HK-2 (cell line): ENCODE results near the gene EVL.
"Not testable (repeated sequence)": the region's sequence is repeated elsewhere in the genome, so short reads cannot be mapped to it uniquely, and the experiment has no call there.

Experiments
- DNase-seq: peaks from one replicate; pipeline ENCODE4 v3.0.0-alpha.2; 2018; ENCODE audit not compliant: unreplicated experiment

EVL gene

GRCh38 chr14:100170880-100171279 lies 105.7 kb downstream of the EVL start:
- no peak for DNase-seq

GRCh38 chr14:100172811-100173210 lies 107.6 kb downstream of the EVL start:
- no peak for DNase-seq

GRCh38 chr14:100173353-100173752 lies 108.1 kb downstream of the EVL start:
- DNase-seq, result no peak

DNA sequence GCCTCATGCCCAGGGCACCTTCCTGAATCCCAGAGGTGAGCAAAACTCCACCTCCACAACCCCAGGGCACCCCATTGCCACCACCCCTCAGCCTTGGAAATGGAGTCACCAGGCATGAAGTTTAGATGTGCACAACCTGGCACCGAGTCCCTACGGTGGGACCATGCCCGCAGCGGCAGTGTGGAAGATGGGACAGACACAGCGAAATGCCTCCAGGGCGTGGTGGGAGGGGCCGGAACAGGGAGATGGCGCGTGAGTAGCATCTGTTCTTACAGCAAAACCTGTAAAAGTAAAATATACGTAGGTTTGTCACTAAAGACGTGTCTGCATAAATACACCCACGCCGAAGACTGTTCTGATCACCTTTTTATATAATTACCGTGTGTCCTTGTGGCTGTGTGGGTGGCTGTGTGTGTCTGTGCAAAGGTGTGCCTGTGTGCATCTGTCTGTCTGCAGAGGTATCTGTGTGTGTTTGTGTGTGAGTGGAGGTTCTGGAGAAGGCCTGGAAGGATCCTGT lies 111.6 kb downstream of the EVL start:
- DNase-seq, result no peak

GRCh38 chr14:100178691-100179090 lies 113.5 kb downstream of the EVL start:
- no peak for DNase-seq

- not testable (repeated sequence) for DNase-seq
Measured at GRCh38 chr14:100180671-100181070, 115.4 kb downstream of the EVL start.

GRCh38 chr14:100181876-100182551 lies 116.8 kb downstream of the EVL start:
- DNase-seq, result not testable (repeated sequence)

DNA sequence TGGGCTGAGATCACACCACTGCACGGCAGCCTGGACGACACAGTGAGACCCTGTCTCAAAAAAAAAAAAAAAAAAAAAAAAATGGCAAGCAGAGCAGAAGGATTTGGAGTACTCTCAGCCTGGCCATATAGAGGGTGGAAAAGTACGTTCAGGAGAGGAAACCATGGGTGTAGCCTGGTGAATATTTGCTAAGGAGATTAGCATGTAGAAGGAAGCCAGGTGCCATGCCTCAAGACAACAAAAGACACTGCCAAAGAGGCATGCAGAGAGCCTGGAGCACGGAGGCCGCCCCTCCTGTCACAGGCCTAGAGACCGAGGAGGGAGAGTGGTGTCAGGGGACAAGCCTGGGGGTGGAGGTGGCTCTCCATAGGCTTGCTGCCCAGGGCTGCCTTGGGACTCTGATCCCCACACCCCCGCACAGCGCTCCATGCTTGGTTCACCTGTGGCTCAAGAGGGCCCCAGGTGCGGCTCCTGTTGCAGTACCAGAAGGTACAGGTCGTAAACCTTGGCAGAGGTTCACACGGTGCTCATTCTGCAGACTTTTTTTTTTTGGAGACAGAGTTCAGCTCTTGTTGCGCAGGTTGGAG lies 122.1 kb downstream of the EVL start:
- no peak for DNase-seq

- DNase-seq, result no peak
Measured at GRCh38 chr14:100188392-100189030, 123.3 kb downstream of the EVL start.

DNA sequence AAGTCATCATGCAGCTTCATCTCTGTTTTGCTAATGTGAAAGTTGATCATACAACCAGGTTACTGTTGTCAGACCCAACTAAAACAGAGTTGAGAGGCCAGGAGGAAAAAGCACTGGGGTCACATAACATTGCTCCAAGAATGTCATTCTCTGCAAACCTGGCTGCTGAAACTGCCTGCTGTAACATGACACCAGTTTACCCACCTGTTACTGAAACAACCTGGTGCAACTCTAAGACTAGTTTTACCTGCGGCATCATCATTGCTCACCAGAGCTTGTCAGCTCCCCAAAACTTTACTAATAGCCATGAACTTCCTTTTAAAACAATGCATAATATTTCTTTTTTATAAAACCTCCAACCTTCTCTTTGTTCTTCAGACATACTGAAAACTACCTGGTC lies 124.9 kb downstream of the EVL start:
- DNase-seq, result no peak

DNA sequence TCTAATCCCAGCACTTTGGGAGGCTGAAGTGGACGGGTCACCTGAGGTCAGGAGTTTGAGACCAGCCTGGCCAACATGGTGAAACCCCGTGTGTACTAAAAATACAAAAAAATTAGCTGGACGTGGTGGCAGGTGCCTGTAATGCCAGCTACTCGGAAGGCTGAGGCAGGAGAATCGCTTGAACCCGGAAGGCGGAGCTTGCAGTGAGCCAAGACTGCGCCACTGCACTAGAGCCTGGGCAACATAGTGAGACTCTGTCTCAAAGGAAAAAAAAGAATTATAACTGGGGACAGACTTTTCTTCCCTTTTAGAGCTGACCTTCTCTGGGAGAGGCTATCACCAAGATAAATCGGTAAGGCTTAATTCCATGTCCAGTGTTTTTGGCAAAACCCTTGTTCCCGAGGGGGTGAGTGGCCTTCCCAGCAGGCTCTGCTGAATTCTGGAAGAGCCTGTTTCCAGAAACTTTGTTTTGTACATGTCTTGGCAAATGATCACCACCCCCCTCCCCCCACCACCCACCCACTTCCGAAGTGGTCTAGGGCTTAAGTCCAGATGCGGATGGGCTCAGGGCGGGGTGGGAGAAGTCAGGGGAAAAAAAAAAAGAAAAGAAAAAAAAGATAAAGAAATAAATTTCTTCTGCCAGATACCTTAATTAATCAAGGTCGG lies 126.5 kb downstream of the EVL start:
- DNase-seq, result no peak

- DNase-seq, result no peak
Measured at GRCh38 chr14:100192250-100192671, 127.0 kb downstream of the EVL start.

DNA sequence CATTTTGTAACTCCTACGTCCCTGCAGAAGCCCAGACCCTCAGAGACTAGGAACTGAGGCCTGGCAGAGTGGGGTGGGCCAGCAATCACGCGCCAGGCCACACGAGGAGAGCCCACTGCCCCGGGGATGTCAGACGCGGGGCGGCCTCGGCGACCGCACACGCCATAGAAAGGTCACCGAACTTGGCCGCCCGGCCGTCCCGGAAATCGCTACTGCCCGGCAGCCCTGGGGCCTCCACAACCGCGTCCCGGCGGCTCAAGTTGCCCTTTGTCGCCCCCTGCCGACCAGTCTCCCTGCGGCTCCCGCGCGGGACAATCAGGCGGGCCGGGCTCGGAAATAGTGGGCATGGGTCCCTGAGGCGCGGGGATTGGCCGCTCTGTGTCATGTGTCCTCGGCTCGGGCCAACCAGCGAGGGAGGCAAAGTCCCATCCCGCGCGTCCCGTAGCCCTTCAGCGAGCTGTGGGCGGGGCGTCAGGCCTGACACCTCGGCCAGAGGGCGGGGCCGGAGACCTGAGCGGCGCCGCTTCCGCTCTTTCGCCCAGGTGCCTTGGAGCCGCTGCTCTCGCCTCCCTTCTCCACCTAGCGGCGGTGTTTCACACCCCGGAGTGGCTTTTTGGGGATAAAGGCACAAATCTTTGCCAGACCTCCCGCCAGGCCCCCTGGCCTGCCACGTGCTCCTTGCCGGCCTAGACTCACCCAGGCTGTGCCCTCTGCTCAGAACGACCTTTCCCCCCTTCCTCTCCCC lies 127.6 kb downstream of the EVL start:
- DNase-seq, result peak; percentile 100
